HepG2 (cell line): ENCODE data around the gene SLU7. TPM values are rescaled to one million over a fixed set of nuclear protein-coding genes. Genes with fewer than 3 reads are reported as not detected.
A peak's percentile ranks its signal among the peaks of the same experiment; 100 is the strongest.

Experiments
- ARNTL ChIP-seq: sonication (generic); formaldehyde crosslinking; IDR thresholded peaks from 2 replicates; pipeline ENCODE4 v1.4.0; 2020; ENCODE audit warnings: mild to moderate bottlenecking, missing genetic modification reagents
- CBX1 ChIP-seq: IDR thresholded peaks from one replicate; pipeline ENCODE4 v1.6.1; 2016; ENCODE audit warnings: antibody characterized with exemption, low read depth
- FOXM1 ChIP-seq: sonication (generic); formaldehyde crosslinking; IDR thresholded peaks from 2 replicates; pipeline ENCODE4 v1.5.0; 2020; ENCODE audit warnings: missing genetic modification reagents
- FOXO1 ChIP-seq: sonication (generic); formaldehyde crosslinking; IDR thresholded peaks from 2 replicates; pipeline ENCODE4 v1.4.0; 2020; ENCODE audit warnings: missing genetic modification reagents
- MZF1 ChIP-seq: sonication (generic); formaldehyde crosslinking; IDR thresholded peaks from 2 replicates; pipeline ENCODE4 v1.8.1; 2023; ENCODE audit warnings: mild to moderate bottlenecking, missing genetic modification reagents, borderline replicate concordance
- PHF8 ChIP-seq: sonication (generic); formaldehyde crosslinking; IDR thresholded peaks from 2 replicates; pipeline ENCODE4 v1.5.0; 2020; ENCODE audit warnings: missing genetic modification reagents
- ZFP82 ChIP-seq: sonication (generic); formaldehyde crosslinking; IDR thresholded peaks from 2 replicates; pipeline ENCODE4 v1.5.1; 2020; ENCODE audit warnings: mild to moderate bottlenecking, missing genetic modification reagents, borderline replicate concordance
- ZNF101 ChIP-seq: sonication (generic); formaldehyde crosslinking; IDR thresholded peaks from 2 replicates; pipeline ENCODE4 v1.4.0; 2020; ENCODE audit warnings: mild to moderate bottlenecking, low read depth, missing genetic modification reagents, borderline replicate concordance
- ZNF33A ChIP-seq: sonication (generic); formaldehyde crosslinking; IDR thresholded peaks from 2 replicates; pipeline ENCODE4 v1.5.1; 2020; ENCODE audit warnings: missing genetic modification reagents, mild to moderate bottlenecking, moderate library complexity, borderline replicate concordance
- ZZZ3 ChIP-seq: sonication (generic); formaldehyde crosslinking; IDR thresholded peaks from 2 replicates; pipeline ENCODE4 v1.4.0; 2020; ENCODE audit warnings: missing genetic modification reagents, mild to moderate bottlenecking, borderline replicate concordance
- polyA plus RNA-seq, 8 experiments: library from polyadenylated mRNA; depleted of rRNA in 3 of 8; stranded (reverse) in 7 of 8; unstranded in 1 of 8; fragments of >200 nt; fragmentation: Illumina TruSeq in 4 of 8; extraction: Trizol in 4 of 8; gene quantifications; 2 replicates each; pipeline versions ENCODE4 v1.2.1 to v1.2.3, GENCODE V29; 2011 to 2016; ENCODE audit warnings: low read depth in 4 of 8, missing spikeins in 1 of 8, mixed read lengths in 1 of 8; ENCODE audit not compliant: insufficient read depth in 1 of 8
- total RNA-seq, 5 experiments: library from RNA; depleted of rRNA; stranded (reverse); fragments of >200 nt; fragmentation: Illumina TruSeq; extraction: Trizol; gene quantifications; 2 replicates each; pipeline ENCODE4 v1.2.3, GENCODE V29; 2016; ENCODE audit warnings: low read depth in 1 of 5
- TF ChIP-seq, protein P1 (sequence below): sonication (generic); formaldehyde crosslinking; IDR thresholded peaks from 2 replicates; pipeline ENCODE4 v1.9.0; 2021; ENCODE audit warnings: missing genetic modification reagents, mild to moderate bottlenecking, borderline replicate concordance
- TF ChIP-seq, protein P2 (sequence below): sonication (generic); formaldehyde crosslinking; IDR thresholded peaks from 2 replicates; pipeline ENCODE4 v1.5.1; 2020; ENCODE audit warnings: mild to moderate bottlenecking, missing genetic modification reagents, moderate library complexity
- TF ChIP-seq, protein P3 (sequence below): sonication (generic); formaldehyde crosslinking; IDR thresholded peaks from 2 replicates; pipeline ENCODE4 v1.4.0; 2020; ENCODE audit warnings: missing genetic modification reagents
- TF ChIP-seq, protein P4 (sequence below): IDR thresholded peaks from 2 replicates; pipeline ENCODE4 v1.6.1; 2016; ENCODE audit warnings: low read depth, control low read depth

The SLU7 gene
- total and polyA plus RNA-seq, 2 of the 13 experiments (the other 11 are each of a cell fraction or from before 2014, with no cell fraction given): 24.0 to 39.2 TPM

DNA sequence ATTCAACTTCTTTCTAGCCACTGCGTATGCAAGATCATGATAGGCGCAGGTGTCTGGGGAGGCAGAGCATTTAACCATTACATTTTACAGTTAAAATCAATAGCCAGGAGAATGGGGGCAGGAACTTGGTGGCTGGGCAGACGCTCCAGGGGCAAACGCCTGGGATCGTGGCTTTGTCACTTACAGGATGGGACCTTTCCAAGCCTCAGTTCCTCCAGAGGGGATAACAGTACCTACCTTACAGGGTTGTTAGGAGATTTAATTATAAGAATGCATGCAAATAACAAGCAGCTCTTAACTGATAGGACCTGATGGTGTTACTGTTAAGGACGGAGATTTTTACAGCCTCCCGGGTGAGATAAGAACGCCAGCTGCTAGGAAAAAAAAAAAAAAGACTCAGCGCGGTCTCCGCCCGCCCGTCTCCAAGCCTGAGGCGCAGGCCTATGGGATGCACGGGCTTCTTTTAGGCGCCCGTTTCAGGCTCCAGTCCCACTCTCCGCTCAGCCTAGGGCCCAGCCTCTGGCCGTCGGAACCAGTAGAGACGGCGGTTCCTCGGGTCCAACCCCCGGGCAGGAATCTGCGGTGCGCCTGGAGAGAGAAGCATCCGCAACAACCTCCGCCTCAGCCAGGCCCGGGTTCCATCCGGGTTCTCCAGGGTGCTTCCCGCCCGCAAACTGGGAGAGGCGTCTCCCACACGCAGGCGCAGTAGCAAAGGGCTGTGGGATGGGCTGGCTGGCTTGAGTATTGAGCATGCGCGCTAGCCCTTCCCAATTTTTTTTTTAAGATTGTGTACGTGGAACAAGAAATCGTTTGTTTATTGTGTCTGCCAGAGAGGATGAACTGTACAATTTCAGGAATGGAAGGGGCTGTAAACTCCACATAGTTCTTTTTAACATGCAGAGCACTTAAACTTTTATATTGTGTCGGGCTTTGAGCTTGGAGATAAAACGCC lies 19.2 kb downstream of the SLU7 start, which contains the start of gene FAM200C (continued):
- TF ChIP-seq, protein P1, sequence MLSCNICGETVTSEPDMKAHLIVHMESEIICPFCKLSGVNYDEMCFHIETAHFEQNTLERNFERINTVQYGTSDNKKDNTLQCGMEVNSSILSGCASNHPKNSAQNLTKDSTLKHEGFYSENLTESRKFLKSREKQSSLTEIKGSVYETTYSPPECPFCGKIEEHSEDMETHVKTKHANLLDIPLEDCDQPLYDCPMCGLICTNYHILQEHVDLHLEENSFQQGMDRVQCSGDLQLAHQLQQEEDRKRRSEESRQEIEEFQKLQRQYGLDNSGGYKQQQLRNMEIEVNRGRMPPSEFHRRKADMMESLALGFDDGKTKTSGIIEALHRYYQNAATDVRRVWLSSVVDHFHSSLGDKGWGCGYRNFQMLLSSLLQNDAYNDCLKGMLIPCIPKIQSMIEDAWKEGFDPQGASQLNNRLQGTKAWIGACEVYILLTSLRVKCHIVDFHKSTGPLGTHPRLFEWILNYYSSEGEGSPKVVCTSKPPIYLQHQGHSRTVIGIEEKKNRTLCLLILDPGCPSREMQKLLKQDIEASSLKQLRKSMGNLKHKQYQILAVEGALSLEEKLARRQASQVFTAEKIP (CRISPR knock-in tag): no peak
- TF ChIP-seq MZF1 (CRISPR knock-in tag) (no peak), FOXO1 (CRISPR knock-in tag) (no peak), ZZZ3 (CRISPR knock-in tag) (peak; percentile 56; the same call in 1 of the 2 replicates), ZNF101 (CRISPR knock-in tag) (no peak), ARNTL (CRISPR knock-in tag) (peak; percentile 49; the same call in 1 of the 2 replicates), ZFP82 (CRISPR knock-in tag) (no peak; the same call in 1 of the 2 replicates), FOXM1 (no peak), CBX1 (no peak), PHF8 (CRISPR knock-in tag) (peak; percentile 100), ZNF33A (CRISPR knock-in tag) (no peak)
- TF ChIP-seq, protein P2, sequence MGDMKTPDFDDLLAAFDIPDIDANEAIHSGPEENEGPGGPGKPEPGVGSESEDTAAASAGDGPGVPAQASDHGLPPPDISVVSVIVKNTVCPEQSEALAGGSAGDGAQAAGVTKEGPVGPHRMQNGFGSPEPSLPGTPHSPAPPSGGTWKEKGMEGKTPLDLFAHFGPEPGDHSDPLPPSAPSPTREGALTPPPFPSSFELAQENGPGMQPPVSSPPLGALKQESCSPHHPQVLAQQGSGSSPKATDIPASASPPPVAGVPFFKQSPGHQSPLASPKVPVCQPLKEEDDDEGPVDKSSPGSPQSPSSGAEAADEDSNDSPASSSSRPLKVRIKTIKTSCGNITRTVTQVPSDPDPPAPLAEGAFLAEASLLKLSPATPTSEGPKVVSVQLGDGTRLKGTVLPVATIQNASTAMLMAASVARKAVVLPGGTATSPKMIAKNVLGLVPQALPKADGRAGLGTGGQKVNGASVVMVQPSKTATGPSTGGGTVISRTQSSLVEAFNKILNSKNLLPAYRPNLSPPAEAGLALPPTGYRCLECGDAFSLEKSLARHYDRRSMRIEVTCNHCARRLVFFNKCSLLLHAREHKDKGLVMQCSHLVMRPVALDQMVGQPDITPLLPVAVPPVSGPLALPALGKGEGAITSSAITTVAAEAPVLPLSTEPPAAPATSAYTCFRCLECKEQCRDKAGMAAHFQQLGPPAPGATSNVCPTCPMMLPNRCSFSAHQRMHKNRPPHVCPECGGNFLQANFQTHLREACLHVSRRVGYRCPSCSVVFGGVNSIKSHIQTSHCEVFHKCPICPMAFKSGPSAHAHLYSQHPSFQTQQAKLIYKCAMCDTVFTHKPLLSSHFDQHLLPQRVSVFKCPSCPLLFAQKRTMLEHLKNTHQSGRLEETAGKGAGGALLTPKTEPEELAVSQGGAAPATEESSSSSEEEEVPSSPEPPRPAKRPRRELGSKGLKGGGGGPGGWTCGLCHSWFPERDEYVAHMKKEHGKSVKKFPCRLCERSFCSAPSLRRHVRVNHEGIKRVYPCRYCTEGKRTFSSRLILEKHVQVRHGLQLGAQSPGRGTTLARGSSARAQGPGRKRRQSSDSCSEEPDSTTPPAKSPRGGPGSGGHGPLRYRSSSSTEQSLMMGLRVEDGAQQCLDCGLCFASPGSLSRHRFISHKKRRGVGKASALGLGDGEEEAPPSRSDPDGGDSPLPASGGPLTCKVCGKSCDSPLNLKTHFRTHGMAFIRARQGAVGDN (CRISPR knock-in tag): peak; percentile 94
- TF ChIP-seq, protein P3, sequence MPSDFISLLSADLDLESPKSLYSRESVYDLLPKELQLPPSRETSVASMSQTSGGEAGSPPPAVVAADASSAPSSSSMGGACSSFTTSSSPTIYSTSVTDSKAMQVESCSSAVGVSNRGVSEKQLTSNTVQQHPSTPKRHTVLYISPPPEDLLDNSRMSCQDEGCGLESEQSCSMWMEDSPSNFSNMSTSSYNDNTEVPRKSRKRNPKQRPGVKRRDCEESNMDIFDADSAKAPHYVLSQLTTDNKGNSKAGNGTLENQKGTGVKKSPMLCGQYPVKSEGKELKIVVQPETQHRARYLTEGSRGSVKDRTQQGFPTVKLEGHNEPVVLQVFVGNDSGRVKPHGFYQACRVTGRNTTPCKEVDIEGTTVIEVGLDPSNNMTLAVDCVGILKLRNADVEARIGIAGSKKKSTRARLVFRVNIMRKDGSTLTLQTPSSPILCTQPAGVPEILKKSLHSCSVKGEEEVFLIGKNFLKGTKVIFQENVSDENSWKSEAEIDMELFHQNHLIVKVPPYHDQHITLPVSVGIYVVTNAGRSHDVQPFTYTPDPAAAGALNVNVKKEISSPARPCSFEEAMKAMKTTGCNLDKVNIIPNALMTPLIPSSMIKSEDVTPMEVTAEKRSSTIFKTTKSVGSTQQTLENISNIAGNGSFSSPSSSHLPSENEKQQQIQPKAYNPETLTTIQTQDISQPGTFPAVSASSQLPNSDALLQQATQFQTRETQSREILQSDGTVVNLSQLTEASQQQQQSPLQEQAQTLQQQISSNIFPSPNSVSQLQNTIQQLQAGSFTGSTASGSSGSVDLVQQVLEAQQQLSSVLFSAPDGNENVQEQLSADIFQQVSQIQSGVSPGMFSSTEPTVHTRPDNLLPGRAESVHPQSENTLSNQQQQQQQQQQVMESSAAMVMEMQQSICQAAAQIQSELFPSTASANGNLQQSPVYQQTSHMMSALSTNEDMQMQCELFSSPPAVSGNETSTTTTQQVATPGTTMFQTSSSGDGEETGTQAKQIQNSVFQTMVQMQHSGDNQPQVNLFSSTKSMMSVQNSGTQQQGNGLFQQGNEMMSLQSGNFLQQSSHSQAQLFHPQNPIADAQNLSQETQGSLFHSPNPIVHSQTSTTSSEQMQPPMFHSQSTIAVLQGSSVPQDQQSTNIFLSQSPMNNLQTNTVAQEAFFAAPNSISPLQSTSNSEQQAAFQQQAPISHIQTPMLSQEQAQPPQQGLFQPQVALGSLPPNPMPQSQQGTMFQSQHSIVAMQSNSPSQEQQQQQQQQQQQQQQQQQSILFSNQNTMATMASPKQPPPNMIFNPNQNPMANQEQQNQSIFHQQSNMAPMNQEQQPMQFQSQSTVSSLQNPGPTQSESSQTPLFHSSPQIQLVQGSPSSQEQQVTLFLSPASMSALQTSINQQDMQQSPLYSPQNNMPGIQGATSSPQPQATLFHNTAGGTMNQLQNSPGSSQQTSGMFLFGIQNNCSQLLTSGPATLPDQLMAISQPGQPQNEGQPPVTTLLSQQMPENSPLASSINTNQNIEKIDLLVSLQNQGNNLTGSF (CRISPR knock-in tag): no peak
- TF ChIP-seq, protein P4, sequence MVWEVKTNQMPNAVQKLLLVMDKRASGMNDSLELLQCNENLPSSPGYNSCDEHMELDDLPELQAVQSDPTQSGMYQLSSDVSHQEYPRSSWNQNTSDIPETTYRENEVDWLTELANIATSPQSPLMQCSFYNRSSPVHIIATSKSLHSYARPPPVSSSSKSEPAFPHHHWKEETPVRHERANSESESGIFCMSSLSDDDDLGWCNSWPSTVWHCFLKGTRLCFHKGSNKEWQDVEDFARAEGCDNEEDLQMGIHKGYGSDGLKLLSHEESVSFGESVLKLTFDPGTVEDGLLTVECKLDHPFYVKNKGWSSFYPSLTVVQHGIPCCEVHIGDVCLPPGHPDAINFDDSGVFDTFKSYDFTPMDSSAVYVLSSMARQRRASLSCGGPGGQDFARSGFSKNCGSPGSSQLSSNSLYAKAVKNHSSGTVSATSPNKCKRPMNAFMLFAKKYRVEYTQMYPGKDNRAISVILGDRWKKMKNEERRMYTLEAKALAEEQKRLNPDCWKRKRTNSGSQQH (CRISPR knock-in tag): no peak
